GM23338 (cell line): ENCODE results near the gene ADIG.

Source experiments
- CREB1 ChIP-seq: fragments of 250-450 bp; sonication (Bioruptor Pico); IDR thresholded peaks from 2 replicates; pipeline ENCODE4 v1.5.0; 2020; ENCODE audit warnings: low read depth, mild to moderate bottlenecking, moderate library complexity
- EZH2 ChIP-seq: fragments of 200-600 bp; sonication (generic); IDR thresholded peaks from one replicate; pipeline ENCODE4 v1.8.0; 2017; ENCODE audit warnings: antibody characterized with exemption, mild to moderate bottlenecking, low read depth; ENCODE audit not compliant: unreplicated experiment
- EZH2phosphoT487 ChIP-seq: fragments of 200-600 bp; sonication (generic); IDR thresholded peaks from one replicate; pipeline ENCODE4 v1.8.1; 2018; ENCODE audit warnings: antibody characterized with exemption; ENCODE audit not compliant: unreplicated experiment
- POLR2AphosphoS5 ChIP-seq: IDR thresholded peaks from 2 replicates; pipeline ENCODE4 v1.6.1; 2016; ENCODE audit warnings: antibody characterized with exemption, low read depth
- STAT1 ChIP-seq: IDR thresholded peaks from one replicate; pipeline ENCODE4 v1.6.1; 2016; ENCODE audit warnings: antibody characterized with exemption; ENCODE audit not compliant: unreplicated experiment
- TF ChIP-seq, protein P1 (sequence below), 2 experiments: fragments of 200-600 bp in 1 of 2; sonication (generic) in 1 of 2; conservative IDR thresholded peaks; 2 replicates each; pipeline versions ENCODE4 v1.5.1 to v1.6.1; 2016 to 2017; ENCODE audit warnings: antibody characterized with exemption in 2 of 2, low read depth in 2 of 2, mild to moderate bottlenecking in 2 of 2, moderate library complexity in 1 of 2
- TF ChIP-seq, protein P2 (sequence below): IDR thresholded peaks from one replicate; pipeline ENCODE4 v1.6.1; 2018; ENCODE audit warnings: antibody characterized with exemption; ENCODE audit not compliant: unreplicated experiment
- TF ChIP-seq, protein P3 (sequence below): IDR thresholded peaks from 2 replicates; pipeline ENCODE4 v1.6.1; 2016; ENCODE audit warnings: antibody characterized with exemption

DNA sequence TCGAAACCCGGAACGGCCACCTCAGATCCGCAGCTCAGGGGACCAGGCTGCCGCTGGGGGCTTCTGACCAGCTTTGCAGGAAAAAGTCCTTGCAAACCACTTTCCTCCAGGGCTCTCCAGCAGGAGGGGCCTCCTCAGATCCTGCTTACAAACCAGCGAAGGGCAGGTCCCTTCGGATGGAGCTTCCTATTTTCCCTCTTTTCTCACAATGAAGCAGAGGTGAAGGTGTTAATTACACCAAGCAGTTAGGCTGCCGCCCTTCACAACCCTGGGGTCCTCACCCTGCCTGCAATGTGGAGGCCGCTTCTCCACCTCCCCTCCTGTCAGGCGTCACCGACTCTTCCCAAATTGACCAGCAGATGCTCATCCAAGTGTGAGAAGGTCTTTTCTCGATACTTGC lies 26.4 kb downstream of the ADIG start:
- TF ChIP-seq STAT1: no peak
- TF ChIP-seq, protein P1, sequence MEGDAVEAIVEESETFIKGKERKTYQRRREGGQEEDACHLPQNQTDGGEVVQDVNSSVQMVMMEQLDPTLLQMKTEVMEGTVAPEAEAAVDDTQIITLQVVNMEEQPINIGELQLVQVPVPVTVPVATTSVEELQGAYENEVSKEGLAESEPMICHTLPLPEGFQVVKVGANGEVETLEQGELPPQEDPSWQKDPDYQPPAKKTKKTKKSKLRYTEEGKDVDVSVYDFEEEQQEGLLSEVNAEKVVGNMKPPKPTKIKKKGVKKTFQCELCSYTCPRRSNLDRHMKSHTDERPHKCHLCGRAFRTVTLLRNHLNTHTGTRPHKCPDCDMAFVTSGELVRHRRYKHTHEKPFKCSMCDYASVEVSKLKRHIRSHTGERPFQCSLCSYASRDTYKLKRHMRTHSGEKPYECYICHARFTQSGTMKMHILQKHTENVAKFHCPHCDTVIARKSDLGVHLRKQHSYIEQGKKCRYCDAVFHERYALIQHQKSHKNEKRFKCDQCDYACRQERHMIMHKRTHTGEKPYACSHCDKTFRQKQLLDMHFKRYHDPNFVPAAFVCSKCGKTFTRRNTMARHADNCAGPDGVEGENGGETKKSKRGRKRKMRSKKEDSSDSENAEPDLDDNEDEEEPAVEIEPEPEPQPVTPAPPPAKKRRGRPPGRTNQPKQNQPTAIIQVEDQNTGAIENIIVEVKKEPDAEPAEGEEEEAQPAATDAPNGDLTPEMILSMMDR (conservative IDR thresholded peaks at IDR 0.05; ENCODE audit: low read depth in 2 of 2): no peak
- no peak for TF ChIP-seq POLR2AphosphoS5
- no peak for TF ChIP-seq EZH2
- TF ChIP-seq, protein P2, sequence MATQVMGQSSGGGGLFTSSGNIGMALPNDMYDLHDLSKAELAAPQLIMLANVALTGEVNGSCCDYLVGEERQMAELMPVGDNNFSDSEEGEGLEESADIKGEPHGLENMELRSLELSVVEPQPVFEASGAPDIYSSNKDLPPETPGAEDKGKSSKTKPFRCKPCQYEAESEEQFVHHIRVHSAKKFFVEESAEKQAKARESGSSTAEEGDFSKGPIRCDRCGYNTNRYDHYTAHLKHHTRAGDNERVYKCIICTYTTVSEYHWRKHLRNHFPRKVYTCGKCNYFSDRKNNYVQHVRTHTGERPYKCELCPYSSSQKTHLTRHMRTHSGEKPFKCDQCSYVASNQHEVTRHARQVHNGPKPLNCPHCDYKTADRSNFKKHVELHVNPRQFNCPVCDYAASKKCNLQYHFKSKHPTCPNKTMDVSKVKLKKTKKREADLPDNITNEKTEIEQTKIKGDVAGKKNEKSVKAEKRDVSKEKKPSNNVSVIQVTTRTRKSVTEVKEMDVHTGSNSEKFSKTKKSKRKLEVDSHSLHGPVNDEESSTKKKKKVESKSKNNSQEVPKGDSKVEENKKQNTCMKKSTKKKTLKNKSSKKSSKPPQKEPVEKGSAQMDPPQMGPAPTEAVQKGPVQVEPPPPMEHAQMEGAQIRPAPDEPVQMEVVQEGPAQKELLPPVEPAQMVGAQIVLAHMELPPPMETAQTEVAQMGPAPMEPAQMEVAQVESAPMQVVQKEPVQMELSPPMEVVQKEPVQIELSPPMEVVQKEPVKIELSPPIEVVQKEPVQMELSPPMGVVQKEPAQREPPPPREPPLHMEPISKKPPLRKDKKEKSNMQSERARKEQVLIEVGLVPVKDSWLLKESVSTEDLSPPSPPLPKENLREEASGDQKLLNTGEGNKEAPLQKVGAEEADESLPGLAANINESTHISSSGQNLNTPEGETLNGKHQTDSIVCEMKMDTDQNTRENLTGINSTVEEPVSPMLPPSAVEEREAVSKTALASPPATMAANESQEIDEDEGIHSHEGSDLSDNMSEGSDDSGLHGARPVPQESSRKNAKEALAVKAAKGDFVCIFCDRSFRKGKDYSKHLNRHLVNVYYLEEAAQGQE: no peak
- no peak for TF ChIP-seq CREB1 (CRISPR knock-in tag)
- TF ChIP-seq EZH2phosphoT487: no peak
- TF ChIP-seq, protein P3, sequence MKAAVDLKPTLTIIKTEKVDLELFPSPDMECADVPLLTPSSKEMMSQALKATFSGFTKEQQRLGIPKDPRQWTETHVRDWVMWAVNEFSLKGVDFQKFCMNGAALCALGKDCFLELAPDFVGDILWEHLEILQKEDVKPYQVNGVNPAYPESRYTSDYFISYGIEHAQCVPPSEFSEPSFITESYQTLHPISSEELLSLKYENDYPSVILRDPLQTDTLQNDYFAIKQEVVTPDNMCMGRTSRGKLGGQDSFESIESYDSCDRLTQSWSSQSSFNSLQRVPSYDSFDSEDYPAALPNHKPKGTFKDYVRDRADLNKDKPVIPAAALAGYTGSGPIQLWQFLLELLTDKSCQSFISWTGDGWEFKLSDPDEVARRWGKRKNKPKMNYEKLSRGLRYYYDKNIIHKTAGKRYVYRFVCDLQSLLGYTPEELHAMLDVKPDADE: no peak
